PC-3 (cell line): ENCODE measurements around the gene MCRIP1.

ENCODE experiments used
- EZH2 ChIP-seq: fragments of 300-600 bp; sonication (generic); IDR thresholded peaks from one replicate; pipeline ENCODE4 v1.6.1; 2017; ENCODE audit warnings: antibody characterized with exemption, mild to moderate bottlenecking, low read length; ENCODE audit not compliant: unreplicated experiment
- EZH2phosphoT487 ChIP-seq: fragments of 300-600 bp; sonication (generic); IDR thresholded peaks from 2 replicates; pipeline ENCODE4 v1.6.1; 2018; ENCODE audit warnings: mild to moderate bottlenecking, antibody characterized with exemption, low read length, borderline replicate concordance
- TF ChIP-seq, protein P1 (sequence below): fragments of 300-600 bp; sonication (generic); conservative IDR thresholded peaks from 2 replicates; pipeline ENCODE4 v1.5.1; 2017; ENCODE audit warnings: antibody characterized with exemption, low read depth, mild to moderate bottlenecking, low read length

- TF ChIP-seq, protein P1, sequence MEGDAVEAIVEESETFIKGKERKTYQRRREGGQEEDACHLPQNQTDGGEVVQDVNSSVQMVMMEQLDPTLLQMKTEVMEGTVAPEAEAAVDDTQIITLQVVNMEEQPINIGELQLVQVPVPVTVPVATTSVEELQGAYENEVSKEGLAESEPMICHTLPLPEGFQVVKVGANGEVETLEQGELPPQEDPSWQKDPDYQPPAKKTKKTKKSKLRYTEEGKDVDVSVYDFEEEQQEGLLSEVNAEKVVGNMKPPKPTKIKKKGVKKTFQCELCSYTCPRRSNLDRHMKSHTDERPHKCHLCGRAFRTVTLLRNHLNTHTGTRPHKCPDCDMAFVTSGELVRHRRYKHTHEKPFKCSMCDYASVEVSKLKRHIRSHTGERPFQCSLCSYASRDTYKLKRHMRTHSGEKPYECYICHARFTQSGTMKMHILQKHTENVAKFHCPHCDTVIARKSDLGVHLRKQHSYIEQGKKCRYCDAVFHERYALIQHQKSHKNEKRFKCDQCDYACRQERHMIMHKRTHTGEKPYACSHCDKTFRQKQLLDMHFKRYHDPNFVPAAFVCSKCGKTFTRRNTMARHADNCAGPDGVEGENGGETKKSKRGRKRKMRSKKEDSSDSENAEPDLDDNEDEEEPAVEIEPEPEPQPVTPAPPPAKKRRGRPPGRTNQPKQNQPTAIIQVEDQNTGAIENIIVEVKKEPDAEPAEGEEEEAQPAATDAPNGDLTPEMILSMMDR: no peak
- no peak for TF ChIP-seq EZH2phosphoT487
- TF ChIP-seq EZH2: no peak
Observed at GRCh38 chr17:81851423-81851822, 18.3 kb upstream of the MCRIP1 start.
